ENCODE measurements around the gene GMPR2.

GMPR2 gene

DNA sequence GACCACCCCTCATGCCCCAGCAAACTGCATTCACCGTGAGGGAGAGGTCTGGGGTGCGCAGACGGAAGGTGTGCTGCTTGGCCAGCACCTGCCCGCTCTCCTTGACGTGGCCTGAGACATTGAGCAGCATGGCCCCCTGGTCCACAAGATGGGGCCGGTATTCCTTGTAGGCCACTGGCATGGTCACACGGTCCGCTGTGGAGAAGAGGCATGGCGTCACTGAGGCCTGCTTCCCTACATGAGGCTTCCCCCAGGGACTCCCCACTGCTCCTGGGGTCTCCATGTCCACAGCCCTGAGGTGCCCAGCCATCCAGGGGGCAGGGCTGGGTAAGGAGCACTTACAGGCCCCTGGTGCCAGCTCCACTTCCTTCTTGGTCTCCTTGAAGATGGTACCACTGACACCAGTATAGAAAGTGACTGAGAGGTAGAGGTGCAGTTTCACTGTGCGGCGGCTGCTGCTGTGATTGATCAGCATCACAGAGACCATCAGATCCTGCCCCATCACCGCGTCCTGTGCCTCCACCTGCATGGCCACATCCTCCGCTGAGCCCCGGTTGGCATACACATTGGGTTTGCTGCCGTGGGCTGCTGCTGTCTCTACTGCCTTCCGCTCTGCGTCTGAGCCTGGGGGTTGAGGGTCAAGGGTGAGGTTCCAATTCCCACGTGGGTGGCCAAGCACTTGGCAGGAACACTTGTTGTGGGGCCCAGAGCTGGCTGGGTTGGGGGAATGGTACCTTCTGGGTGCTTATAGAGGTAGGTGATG, 22.1 kb downstream of the GMPR2 start:
- 93 to 100% methylated on average over 11 to 17 of the region's 19 CpGs for WGBS, 2 experiments (ENCODE audit: insufficient coverage in 2 of 2)
- H3K27ac ChIP-seq (ENCODE audit: low read depth, low read length, severe bottlenecking) = no peak overlapping the region

DNA sequence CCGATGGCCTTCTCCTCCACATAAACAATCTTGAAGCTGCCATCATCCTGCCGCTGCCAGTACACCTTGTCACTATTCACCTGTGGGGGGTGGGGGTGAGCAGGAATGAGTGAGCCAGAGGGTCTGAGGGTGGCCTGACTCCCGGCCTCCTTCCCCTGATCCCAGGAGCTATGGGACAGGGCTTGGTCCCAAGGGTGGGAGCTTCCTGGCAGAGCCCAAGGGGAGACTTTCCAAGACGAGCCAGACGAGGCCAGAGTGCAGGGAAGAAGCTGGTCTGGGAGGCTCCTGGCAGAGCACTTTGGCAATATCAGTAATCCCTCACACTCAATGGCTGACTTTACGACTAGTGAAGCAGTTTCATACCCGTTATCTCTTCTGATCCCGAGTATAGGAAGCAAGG, 22.7 kb downstream of the GMPR2 start:
- H3K9me3 ChIP-seq (ENCODE audit: control insufficient read depth, low read length) = no peaks in the 10 kb centered on the region
- peaks cover 4% of the 10 kb centered on the region for H3K36me3 ChIP-seq (ENCODE audit: control insufficient read depth, insufficient read depth, low read length)
- H3K27ac ChIP-seq (ENCODE audit: low read depth, low read length, severe bottlenecking) = no peak overlapping the region
- WGBS, 2 experiments (ENCODE audit: insufficient coverage in 2 of 2) = 88 to 97% methylated on average over 5 of the region's 8 CpGs
- no peak overlapping the region for H3K4me3 ChIP-seq (ENCODE audit: extremely low read depth, insufficient read depth, low read length, poor library complexity, severe bottlenecking)
- peaks cover 7% of the 10 kb centered on the region for H3K4me1 ChIP-seq (ENCODE audit: control insufficient read depth, insufficient read depth, low read length, poor library complexity, severe bottlenecking)

More for the DNA sequence above, 22.1 kb downstream of the GMPR2 start:
- Histone ChIP-seq H3K36me3 (ENCODE audit: control insufficient read depth, insufficient read depth, low read length) (peaks cover 4% of the 10 kb centered on the region), H3K4me3 (ENCODE audit: extremely low read depth, insufficient read depth, low read length, poor library complexity, severe bottlenecking) (no peak overlapping the region), H3K4me1 (ENCODE audit: control insufficient read depth, insufficient read depth, low read length, poor library complexity, severe bottlenecking) (peaks cover 7% of the 10 kb centered on the region), H3K9me3 (ENCODE audit: control insufficient read depth, low read length) (no peaks in the 10 kb centered on the region)

DNA sequence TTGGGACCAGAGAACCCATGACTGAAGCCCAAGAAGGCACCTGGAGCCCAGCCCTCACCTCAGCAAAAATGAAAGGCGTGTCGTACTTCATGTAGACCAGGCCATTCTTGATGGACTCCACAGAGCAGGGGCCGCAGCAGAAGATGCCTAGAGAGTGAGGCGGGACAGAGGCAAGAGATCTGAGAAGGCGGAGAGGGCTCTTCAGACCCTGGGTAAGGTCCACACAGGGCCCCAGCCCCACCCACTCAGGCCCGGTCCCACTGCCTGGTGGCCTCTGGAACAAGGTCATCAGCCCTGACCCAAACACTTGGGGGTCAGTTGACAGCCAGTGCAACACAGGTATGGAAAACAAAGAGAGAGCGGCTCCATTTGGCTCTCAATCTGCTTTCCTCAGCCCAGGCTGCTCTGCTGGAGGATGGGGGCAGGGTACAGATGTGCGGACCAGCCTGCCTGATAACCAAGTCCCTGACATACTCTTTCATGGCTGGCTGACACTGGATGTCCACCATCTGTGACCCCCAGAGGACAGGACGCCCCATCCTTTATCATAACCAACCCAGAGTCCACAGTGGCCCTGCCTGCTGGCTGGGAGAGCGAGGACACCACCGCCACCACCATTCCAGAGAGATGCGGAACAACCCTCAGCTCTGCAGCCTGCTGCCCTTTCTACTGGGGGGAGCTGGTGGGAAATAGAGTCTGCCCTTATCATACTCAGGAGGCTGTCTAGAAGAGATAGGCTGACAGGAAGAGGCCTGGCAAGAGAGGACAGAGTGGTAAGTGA, 23.4 kb downstream of the GMPR2 start:
- Histone ChIP-seq H3K27ac (ENCODE audit: low read depth, low read length, severe bottlenecking) (no peak overlapping the region), H3K4me1 (ENCODE audit: control insufficient read depth, insufficient read depth, low read length, poor library complexity, severe bottlenecking) (peaks cover 7% of the 10 kb centered on the region), H3K36me3 (ENCODE audit: control insufficient read depth, insufficient read depth, low read length) (peaks cover 4% of the 10 kb centered on the region), H3K9me3 (ENCODE audit: control insufficient read depth, low read length) (no peaks in the 10 kb centered on the region), H3K4me3 (ENCODE audit: extremely low read depth, insufficient read depth, low read length, poor library complexity, severe bottlenecking) (no peak overlapping the region)
- 91 to 94% methylated on average over 8 to 9 of the region's 12 CpGs for WGBS, 2 experiments (ENCODE audit: insufficient coverage in 2 of 2)

DNA sequence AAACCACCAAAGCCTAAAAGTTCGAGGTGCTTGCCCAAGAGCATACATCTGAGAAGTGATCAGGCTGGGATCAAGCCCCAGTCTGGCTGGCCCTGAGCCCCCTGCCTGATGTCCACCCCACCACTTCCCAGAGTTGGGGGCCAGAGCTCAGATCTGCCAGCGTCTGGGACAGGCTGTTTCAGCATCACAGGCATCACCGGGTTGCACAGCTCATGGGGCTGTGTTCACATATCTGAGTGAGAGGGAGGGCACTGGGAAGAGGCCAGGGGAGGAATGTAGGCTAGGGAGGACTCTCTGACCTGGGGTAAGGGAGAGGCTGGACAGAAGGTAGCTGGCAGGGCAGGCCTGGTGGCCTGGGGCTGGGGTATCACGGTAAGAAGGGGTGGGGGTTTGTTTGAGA, 24.2 kb downstream of the GMPR2 start:
- WGBS, 2 experiments (ENCODE audit: insufficient coverage in 2 of 2) = 77 to 87% methylated on average over 2 to 3 of the region's 4 CpGs

DNA sequence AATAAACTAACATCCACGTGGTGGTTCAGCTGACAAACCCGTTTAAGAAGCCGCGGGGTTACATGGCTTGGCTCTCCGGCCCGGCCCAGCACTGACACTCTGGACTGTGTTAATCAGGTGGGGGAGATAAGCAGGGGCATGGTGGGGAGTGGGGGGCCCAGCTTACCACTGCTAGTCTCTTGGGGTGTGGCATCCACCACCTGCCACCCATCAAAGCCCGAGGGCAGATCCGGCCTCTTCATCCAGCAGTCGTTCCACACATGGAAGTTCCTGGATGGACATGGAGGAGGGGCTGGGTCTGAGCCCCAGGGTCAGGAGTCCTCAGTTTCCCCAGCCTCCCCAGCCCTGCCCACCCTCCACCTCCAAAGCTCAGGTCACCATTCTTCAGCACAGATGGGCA, 25.4 kb downstream of the GMPR2 start:
- Histone ChIP-seq H3K27ac (ENCODE audit: low read depth, low read length, severe bottlenecking) (no peak overlapping the region), H3K9me3 (ENCODE audit: control insufficient read depth, low read length) (no peaks in the 10 kb centered on the region), H3K4me3 (ENCODE audit: extremely low read depth, insufficient read depth, low read length, poor library complexity, severe bottlenecking) (no peak overlapping the region), H3K4me1 (ENCODE audit: control insufficient read depth, insufficient read depth, low read length, poor library complexity, severe bottlenecking) (peaks cover 3% of the 10 kb centered on the region), H3K36me3 (ENCODE audit: control insufficient read depth, insufficient read depth, low read length) (peaks cover 4% of the 10 kb centered on the region)
- WGBS, 2 experiments (ENCODE audit: insufficient coverage in 2 of 2) = 94 to 97% methylated on average over 5 to 9 of the region's 9 CpGs

More for the DNA sequence above, 24.2 kb downstream of the GMPR2 start:
- no peak overlapping the region for H3K27ac ChIP-seq (ENCODE audit: low read depth, low read length, severe bottlenecking)
- no peak overlapping the region for H3K4me3 ChIP-seq (ENCODE audit: extremely low read depth, insufficient read depth, low read length, poor library complexity, severe bottlenecking)
- peaks cover 7% of the 10 kb centered on the region for H3K4me1 ChIP-seq (ENCODE audit: control insufficient read depth, insufficient read depth, low read length, poor library complexity, severe bottlenecking)
- H3K36me3 ChIP-seq (ENCODE audit: control insufficient read depth, insufficient read depth, low read length) = peaks cover 4% of the 10 kb centered on the region
- no peaks in the 10 kb centered on the region for H3K9me3 ChIP-seq (ENCODE audit: control insufficient read depth, low read length)

DNA sequence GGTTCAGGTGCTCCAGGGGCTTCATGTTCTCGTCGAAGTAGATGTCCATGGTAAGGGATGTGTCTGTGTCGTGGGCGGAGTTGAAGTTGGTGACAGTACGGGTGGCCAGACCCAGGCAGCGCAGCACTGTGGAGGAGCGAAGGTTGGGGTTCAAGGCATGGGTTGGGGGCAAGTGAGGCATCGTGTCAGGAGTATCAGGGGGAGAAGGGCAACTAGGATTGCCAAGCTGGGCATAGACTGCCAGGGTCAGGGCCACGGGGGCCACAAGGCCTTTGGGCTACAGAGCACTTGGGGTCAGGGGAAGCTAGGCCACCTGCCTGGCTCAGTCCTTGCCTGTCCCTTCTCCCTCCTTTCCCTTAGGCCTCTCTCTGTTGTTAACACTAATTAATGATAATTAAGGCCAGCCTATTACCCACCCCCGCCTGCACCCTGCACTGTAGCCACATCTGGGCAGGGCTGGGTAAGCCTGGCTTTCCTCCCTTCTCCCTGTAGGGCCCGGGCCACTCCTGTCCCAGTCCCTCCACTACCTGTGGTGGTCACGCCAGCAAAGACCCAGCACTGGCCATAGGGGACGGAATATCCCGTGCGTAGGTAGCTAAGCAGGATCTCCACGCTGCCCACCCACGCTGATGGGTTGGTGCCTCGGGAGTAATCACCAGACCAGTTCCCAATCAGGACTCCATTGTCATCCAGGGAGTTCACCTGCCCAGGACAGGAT, 26.0 kb downstream of the GMPR2 start:
- no peak overlapping the region for H3K27ac ChIP-seq (ENCODE audit: low read depth, low read length, severe bottlenecking)
- no peaks in the 10 kb centered on the region for H3K9me3 ChIP-seq (ENCODE audit: control insufficient read depth, low read length)
- H3K4me3 ChIP-seq (ENCODE audit: extremely low read depth, insufficient read depth, low read length, poor library complexity, severe bottlenecking) = no peak overlapping the region
- peaks cover 3% of the 10 kb centered on the region for H3K4me1 ChIP-seq (ENCODE audit: control insufficient read depth, insufficient read depth, low read length, poor library complexity, severe bottlenecking)
- H3K36me3 ChIP-seq (ENCODE audit: control insufficient read depth, insufficient read depth, low read length) = peaks cover 4% of the 10 kb centered on the region
- WGBS, 2 experiments (ENCODE audit: insufficient coverage in 2 of 2) = 94 to 95% methylated on average over 11 to 17 of the region's 18 CpGs

DNA sequence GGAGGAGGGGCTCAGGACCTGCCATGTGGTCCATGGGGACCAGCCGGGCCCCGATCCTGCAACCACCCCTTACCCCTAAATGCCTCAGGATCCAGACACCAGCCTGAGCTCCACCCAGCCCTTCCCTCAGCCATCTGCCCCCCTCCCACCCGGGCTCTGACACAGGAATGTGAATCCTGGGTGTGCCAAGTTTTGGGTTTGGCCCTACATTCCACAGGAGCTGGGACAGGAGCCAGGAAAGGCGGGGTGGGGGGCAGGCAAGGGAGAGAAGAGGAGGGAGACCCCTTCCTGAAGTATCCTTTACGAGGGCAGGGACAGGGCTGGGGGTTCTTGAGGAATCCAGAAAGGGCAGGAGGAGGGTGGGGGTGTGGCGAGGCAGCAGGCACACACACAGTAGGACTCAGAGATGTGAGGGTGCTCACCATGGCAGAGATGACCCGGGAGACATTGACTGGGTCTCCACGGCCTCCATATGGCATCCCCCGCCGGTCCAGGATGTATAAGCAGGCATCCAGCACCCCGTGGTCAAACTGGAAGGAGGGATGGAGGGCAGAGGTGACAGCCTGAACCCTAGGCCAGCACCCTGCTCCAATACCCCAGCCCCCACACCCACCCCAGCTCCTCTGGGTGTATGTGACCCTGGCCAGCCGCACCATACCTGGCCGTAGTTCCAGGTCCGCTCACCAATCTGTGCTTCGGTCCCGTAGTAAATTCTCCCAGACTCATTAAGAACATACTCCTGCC, 26.7 kb downstream of the GMPR2 start:
- Histone ChIP-seq H3K36me3 (ENCODE audit: control insufficient read depth, insufficient read depth, low read length) (peaks cover 4% of the 10 kb centered on the region), H3K4me1 (ENCODE audit: control insufficient read depth, insufficient read depth, low read length, poor library complexity, severe bottlenecking) (peaks cover 3% of the 10 kb centered on the region), H3K4me3 (ENCODE audit: extremely low read depth, insufficient read depth, low read length, poor library complexity, severe bottlenecking) (no peak overlapping the region), H3K27ac (ENCODE audit: low read depth, low read length, severe bottlenecking) (no peak overlapping the region), H3K9me3 (ENCODE audit: control insufficient read depth, low read length) (no peaks in the 10 kb centered on the region)
- WGBS, 2 experiments (ENCODE audit: insufficient coverage in 2 of 2) = 89 to 91% methylated on average over 13 to 14 of the region's 16 CpGs

DNA sequence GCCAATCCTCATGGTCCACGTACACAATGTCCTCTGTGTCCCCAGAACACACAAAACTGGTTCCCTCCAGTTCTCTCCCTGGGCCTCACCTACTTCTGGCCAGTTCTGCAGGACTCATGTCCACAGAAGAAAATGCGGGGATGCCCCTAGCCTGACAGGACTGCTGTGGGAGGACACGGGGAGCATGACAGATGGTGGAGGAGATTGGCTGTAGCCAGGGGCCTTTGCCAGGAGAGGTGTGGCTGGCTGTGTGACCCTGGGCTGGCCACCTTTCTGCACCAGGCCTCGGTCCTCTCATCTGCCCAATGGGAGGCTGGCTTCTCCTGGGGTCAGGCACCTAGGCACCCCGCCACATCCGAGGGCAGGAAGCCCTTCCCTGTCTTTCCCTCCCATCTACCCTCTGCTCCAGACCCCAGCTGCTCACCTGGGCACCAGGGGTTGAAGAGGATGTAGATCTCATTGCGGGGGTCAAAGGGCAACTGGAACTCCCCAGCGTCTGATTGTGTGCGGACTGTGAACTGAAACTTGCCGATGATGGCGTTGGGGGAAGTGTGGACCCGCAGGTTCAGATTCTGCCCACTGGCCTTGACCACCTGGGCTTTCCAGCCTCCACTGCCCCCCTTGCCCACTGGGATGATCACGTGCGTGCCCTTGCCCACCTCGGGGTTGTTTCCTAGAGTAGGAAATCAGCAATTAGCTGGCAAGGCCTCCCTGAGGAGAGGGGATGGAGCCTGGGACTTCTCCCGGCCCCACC, 27.5 kb downstream of the GMPR2 start:
- Histone ChIP-seq H3K36me3 (ENCODE audit: control insufficient read depth, insufficient read depth, low read length) (peaks cover 4% of the 10 kb centered on the region), H3K27ac (ENCODE audit: low read depth, low read length, severe bottlenecking) (no peak overlapping the region), H3K4me1 (ENCODE audit: control insufficient read depth, insufficient read depth, low read length, poor library complexity, severe bottlenecking) (peaks cover 3% of the 10 kb centered on the region), H3K9me3 (ENCODE audit: control insufficient read depth, low read length) (no peaks in the 10 kb centered on the region), H3K4me3 (ENCODE audit: extremely low read depth, insufficient read depth, low read length, poor library complexity, severe bottlenecking) (no peak overlapping the region)
- WGBS, 2 experiments (ENCODE audit: insufficient coverage in 2 of 2) = 90 to 93% methylated on average over 11 to 12 of the region's 16 CpGs

DNA sequence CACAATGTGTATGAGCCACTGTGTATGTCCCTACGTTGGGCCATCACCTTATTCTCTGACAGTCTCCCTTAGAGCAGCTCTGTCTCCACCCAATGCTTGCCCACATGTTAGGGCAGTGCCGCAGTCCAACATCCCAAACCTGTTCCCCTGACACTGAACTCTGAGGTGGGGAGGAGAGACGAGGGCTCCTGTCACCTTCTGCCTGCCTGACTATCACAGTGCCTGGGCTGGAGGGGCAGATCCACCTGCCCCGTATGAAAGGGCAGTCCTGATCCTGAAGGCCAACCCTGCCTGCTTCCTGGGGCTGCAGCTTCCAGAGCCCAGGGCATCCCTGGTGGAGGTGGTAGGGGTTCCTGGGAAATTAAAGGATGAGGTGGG, 28.0 kb downstream of the GMPR2 start:
- H3K36me3 ChIP-seq (ENCODE audit: control insufficient read depth, insufficient read depth, low read length) = peaks cover 4% of the 10 kb centered on the region
- H3K9me3 ChIP-seq (ENCODE audit: control insufficient read depth, low read length) = no peaks in the 10 kb centered on the region
- WGBS, 2 experiments (ENCODE audit: insufficient coverage in 2 of 2) = 60 to 76% methylated on average over 1 to 3 of the region's 4 CpGs
- H3K4me3 ChIP-seq (ENCODE audit: extremely low read depth, insufficient read depth, low read length, poor library complexity, severe bottlenecking) = no peak overlapping the region
- peaks cover 3% of the 10 kb centered on the region for H3K4me1 ChIP-seq (ENCODE audit: control insufficient read depth, insufficient read depth, low read length, poor library complexity, severe bottlenecking)
- H3K27ac ChIP-seq (ENCODE audit: low read depth, low read length, severe bottlenecking) = no peak overlapping the region

All from mesodermal cell (in vitro differentiated cells).